A549 (cell line): Measurements from ENCODE around the gene SPATA46.

Experiments used
- CEBPB ChIP-seq, 2 experiments: fragments of >200 bp in 1 of 2; sonication (Bioruptor Twin) in 1 of 2; formaldehyde crosslinking in 1 of 2; IDR thresholded peaks; 2 replicates each; pipeline ENCODE4 v1.6.1; 2012 to 2016
- CTCF ChIP-seq: fragments of >200 bp; sonication (Bioruptor Twin); formaldehyde crosslinking; IDR thresholded peaks from 3 replicates; pipeline ENCODE4 v1.5.1; 2016
- FOSB ChIP-seq: fragments of 250-450 bp; sonication (Bioruptor Pico); IDR thresholded peaks from 2 replicates; pipeline ENCODE4 v1.5.0; 2020; ENCODE audit warnings: mild to moderate bottlenecking, moderate library complexity
- FOSL2 ChIP-seq, 2 experiments: fragments of 450-650 bp in 1 of 2; fragments of >200 bp in 1 of 2; sonication (Bioruptor Twin) in 1 of 2; formaldehyde crosslinking; IDR thresholded peaks; 2 replicates each; pipeline versions ENCODE4 v1.5.0 to v1.6.1; 2016 to 2020; ENCODE audit warnings: mild to moderate bottlenecking in 1 of 2, moderate library complexity in 1 of 2
- POLR2A ChIP-seq: IDR thresholded peaks from 2 replicates; pipeline ENCODE4 v1.6.1; 2012; ENCODE audit warnings: mild to moderate bottlenecking, low read length
- ZNF302 ChIP-seq: fragments of 250-450 bp; sonication (Bioruptor Pico); IDR thresholded peaks from 2 replicates; pipeline ENCODE4 v1.9.0; 2021; ENCODE audit warnings: inconsistent platforms, mild to moderate bottlenecking, moderate library complexity

GRCh38 chr1:162405800-162406199 lies 29.1 kb upstream of the SPATA46 start:
- TF ChIP-seq CTCF (no peak), POLR2A (no peak), CEBPB (IDR thresholded peaks at IDR 0.05) (no peak), FOSB (no peak), FOSL2 (IDR thresholded peaks at IDR 0.05) (no peak), FOSL2 (CRISPR knock-in tag; IDR thresholded peaks at IDR 0.05) (no peak), ZNF302 (CRISPR knock-in tag) (no peak)
